Measurements from ENCODE around the gene DNMT3A.

DNMT3A gene

GRCh38 chr2:25252291-25253152, 89.2 kb downstream of the DNMT3A start:
- no peak for DNase-seq

- DNase-seq: no peak
Measured at GRCh38 chr2:25251422-25252273, 90.1 kb downstream of the DNMT3A start.

GRCh38 chr2:25251071-25251421, 90.7 kb downstream of the DNMT3A start:
- DNase-seq: no peak

- no peak for DNase-seq
Measured at GRCh38 chr2:25250331-25251070, 91.2 kb downstream of the DNMT3A start.

GRCh38 chr2:25249785-25250184, 91.9 kb downstream of the DNMT3A start:
- no peak for DNase-seq

- no peak for DNase-seq
Measured at GRCh38 chr2:25247792-25248512, 93.8 kb downstream of the DNMT3A start.

- no peak for DNase-seq
Measured at GRCh38 chr2:25246558-25247290, 95.0 kb downstream of the DNMT3A start.

GRCh38 chr2:25246001-25246400, 95.7 kb downstream of the DNMT3A start:
- no peak for DNase-seq

- DNase-seq: no peak
Measured at GRCh38 chr2:25245141-25245540, 96.6 kb downstream of the DNMT3A start.

GRCh38 chr2:25243995-25244394, 97.7 kb downstream of the DNMT3A start:
- DNase-seq: no peak

GRCh38 chr2:25241452-25241851, 100.3 kb downstream of the DNMT3A start:
- DNase-seq: no peak

GRCh38 chr2:25240636-25241035, 101.1 kb downstream of the DNMT3A start:
- DNase-seq: no peak

GRCh38 chr2:25238920-25239319, 102.8 kb downstream of the DNMT3A start:
- DNase-seq: no peak

- DNase-seq: no peak
Measured at GRCh38 chr2:25237764-25238163, 104.0 kb downstream of the DNMT3A start.

- DNase-seq: no peak
Measured at GRCh38 chr2:25236736-25237135, 105.0 kb downstream of the DNMT3A start.

- DNase-seq: no peak
Measured at GRCh38 chr2:25234738-25235137, 107.0 kb downstream of the DNMT3A start.

- DNase-seq: no peak
Measured at GRCh38 chr2:25233916-25234605, 107.7 kb downstream of the DNMT3A start.

GRCh38 chr2:25232248-25232825, 109.4 kb downstream of the DNMT3A start:
- no peak for DNase-seq

- DNase-seq: no peak
Measured at GRCh38 chr2:25230948-25231311, 110.8 kb downstream of the DNMT3A start.

- DNase-seq: no peak
Measured at GRCh38 chr2:25230198-25230947, 111.4 kb downstream of the DNMT3A start.

All from GDM1 (cell line).